HuH-7.5 (cell line): Measurements from ENCODE around the gene RIOK3.

Experiments
- DNase-seq: peaks from one replicate; pipeline ENCODE4 v3.0.0; 2011; ENCODE audit warnings: low spot score

The RIOK3 gene

DNA sequence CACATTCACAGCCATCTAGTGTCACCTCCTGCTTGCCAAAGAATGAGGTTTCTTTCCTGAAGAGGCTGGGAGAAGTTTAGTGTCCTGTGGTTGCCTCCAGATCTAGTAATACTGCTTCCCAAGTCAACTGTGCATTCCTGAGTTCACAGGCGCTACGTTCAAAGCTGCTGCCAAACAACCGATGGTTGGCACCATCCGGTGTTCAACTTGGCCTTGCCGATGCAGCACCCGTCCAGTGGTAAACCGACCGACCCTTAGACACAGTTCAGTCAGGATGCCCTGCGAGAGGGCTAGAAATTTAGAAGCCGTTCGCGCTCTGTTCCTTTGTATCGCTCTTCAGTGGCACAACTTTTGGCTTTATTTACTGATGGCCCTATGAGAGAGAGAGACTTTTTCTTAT is 78.8 kb downstream of the RIOK3 start:
- no peak for DNase-seq
